Transverse colon (tissue), 4 donors: ENCODE results near the gene PRPF40B. TPM values are rescaled to one million over a fixed set of nuclear protein-coding genes. Genes with fewer than 3 reads are reported as not detected.

ENCODE experiments used
- DNase-seq: peaks from one replicate; pipeline ENCODE4 v3.0.0-alpha.2; 2019
- H3K27ac ChIP-seq, 4 donors: fragments of 200-600 bp; sonication (generic); 2 replicates each; pipeline ENCODE4 v1.5.1; 2016 to 2018; ENCODE audit warnings: inconsistent platforms in 4 of 4
- H3K27me3 ChIP-seq: fragments of 200-600 bp; sonication (generic); 2 replicates; pipeline ENCODE4 v1.5.1; 2017; ENCODE audit warnings: inconsistent platforms
- H3K36me3 ChIP-seq, 4 donors: fragments of 200-600 bp; sonication (generic); 2 replicates each; pipeline ENCODE4 v1.5.1; 2017 to 2019; ENCODE audit warnings: inconsistent platforms in 4 of 4
- H3K4me1 ChIP-seq, 4 donors: fragments of 200-600 bp; sonication (generic); 2 replicates each; pipeline ENCODE4 v1.5.1; 2017 to 2020; ENCODE audit warnings: inconsistent platforms in 4 of 4
- H3K4me3 ChIP-seq, 4 donors: fragments of 200-600 bp; sonication (generic); 1 replicate in 1 of 4; 2 replicates in 3 of 4; pipeline versions ENCODE4 v1.5.1 to v1.6.1; 2017 to 2019; ENCODE audit warnings: inconsistent platforms in 4 of 4
- H3K9me3 ChIP-seq, 2 donors: fragments of 200-600 bp; sonication (generic); 2 replicates each; pipeline ENCODE4 v1.5.1; 2017 to 2019; ENCODE audit warnings: inconsistent platforms in 2 of 2
- EP300 ChIP-seq: sonication (generic); formaldehyde crosslinking; IDR thresholded peaks from one replicate; pipeline ENCODE4 v1.6.1; 2017; ENCODE audit warnings: antibody characterized with exemption, low read depth
- POLR2A ChIP-seq: fragments of 450-650 bp; IDR thresholded peaks from one replicate; pipeline ENCODE4 v1.6.1; 2016; ENCODE audit warnings: antibody characterized with exemption, mild to moderate bottlenecking, moderate library complexity
- POLR2AphosphoS5 ChIP-seq, 3 donors: sonication (generic); formaldehyde crosslinking; IDR thresholded peaks; one replicate each; pipeline ENCODE4 v1.6.1; 2016; ENCODE audit warnings: antibody characterized with exemption in 3 of 3
- WGBS, 2 donors: methylation state at CpG; one replicate each; pipeline ENCODE4 v1.1.5; 2018; ENCODE audit warnings: low coverage in 1 of 2; 5-methylcytosine and 5-hydroxymethylcytosine counted together
- in situ Hi-C, 4 donors: fragments of 200-750 bp; cut with MboI; loops; one replicate each; pipeline versions ENCODE4 v1.15.0 to v1.15.1; 2017; ENCODE audit warnings: low sequenced_read_pairs in 3 of 4, low pct_ligation_motif_present in 1 of 4, low pct_unique_long_range_greater_than_20kb in 1 of 4
- intact Hi-C: fragments of 100-400 bp; cut with DNase I; formaldehyde crosslinking; loops from one replicate; pipeline ENCODE4 v1.15.1; 2023; ENCODE audit warnings: low total_unique reads
- total RNA-seq, 4 donors: library from RNA; depleted of rRNA; stranded (reverse); fragments of >200 nt; gene quantifications; one replicate each; pipeline ENCODE4 v1.1.0, GENCODE V29; 2016
- TF ChIP-seq, protein P1 (sequence below), 5 experiments: fragments of 200-600 bp in 3 of 5; fragments of 450-650 bp in 2 of 5; sonication (generic) in 3 of 5; IDR thresholded peaks; 1 replicate in 2 of 5; 2 replicates in 3 of 5; pipeline ENCODE4 v1.5.1; 2016 to 2017; ENCODE audit warnings: antibody characterized with exemption in 5 of 5, inconsistent platforms in 3 of 5, mild to moderate bottlenecking in 2 of 5, moderate library complexity in 1 of 5

The PRPF40B gene
- total RNA-seq, 4 donors from 2014 or later: 3.7 to 12.7 (median 8.7) TPM

DNA sequence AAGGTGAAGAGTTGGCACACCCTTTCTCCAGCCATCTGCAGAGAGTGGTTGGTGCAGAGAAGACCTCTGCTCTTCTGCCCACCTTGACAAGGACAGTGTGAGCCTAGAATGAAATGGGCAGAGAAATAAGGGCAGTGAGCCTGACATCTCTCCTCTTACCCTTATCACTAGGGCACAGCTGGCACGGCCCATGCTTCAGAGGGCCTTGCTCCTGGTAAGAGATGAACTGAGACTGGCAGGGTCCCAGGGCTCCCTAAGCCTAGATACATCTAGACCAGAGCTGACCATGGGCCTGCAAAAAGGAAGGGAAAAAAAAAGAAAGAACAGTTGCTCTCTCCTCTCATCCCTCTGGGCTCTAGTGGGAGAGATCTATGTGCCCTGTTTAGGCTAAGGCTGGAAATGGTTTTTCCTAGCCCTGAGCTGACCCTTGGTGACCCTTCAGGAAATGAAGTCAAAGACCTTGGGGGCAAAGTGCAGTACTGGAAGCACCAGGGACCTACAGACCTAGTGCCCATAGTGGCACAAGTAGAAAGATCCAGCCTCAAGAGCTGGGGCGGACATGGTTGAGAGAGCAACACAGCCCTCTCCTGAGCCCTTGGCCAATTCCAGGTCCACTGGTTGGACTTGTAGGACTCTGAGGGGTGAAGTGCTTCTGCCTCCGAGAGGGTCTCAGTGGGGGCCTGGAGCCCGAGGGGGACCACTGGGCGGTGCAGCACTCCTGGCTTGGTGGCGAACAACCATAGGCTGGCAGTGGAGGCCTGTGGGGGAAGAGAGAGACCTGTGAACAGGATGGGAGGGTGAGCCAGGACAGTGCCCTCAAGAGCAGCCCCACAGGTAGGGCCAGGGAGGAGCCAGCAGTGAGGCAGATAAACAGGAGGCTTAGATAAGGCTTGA is 22.0 kb downstream of the PRPF40B start:
- H3K4me1 ChIP-seq: peaks cover 0 to 7% (median 0%) of the 10 kb centered on the region in 4 donors
- 96% methylated on average over 6 of the region's 6 CpGs; no CpG with 5 or more reads in 1 of the 2 donors for whole genome bisulfite sequencing, 2 donors

GRCh38 chr12:49646331-49646830 is 23.0 kb downstream of the PRPF40B start:
- H3K27me3 ChIP-seq: no peaks in the 10 kb centered on the region
- no peak overlapping the region for H3K4me3 ChIP-seq
- no peaks in the 10 kb centered on the region for H3K9me3 ChIP-seq
- TF ChIP-seq EP300 (no peak), POLR2A (no peak), POLR2AphosphoS5 (IDR thresholded peaks at IDR 0.05) (no peak)
- TF ChIP-seq, protein P1, sequence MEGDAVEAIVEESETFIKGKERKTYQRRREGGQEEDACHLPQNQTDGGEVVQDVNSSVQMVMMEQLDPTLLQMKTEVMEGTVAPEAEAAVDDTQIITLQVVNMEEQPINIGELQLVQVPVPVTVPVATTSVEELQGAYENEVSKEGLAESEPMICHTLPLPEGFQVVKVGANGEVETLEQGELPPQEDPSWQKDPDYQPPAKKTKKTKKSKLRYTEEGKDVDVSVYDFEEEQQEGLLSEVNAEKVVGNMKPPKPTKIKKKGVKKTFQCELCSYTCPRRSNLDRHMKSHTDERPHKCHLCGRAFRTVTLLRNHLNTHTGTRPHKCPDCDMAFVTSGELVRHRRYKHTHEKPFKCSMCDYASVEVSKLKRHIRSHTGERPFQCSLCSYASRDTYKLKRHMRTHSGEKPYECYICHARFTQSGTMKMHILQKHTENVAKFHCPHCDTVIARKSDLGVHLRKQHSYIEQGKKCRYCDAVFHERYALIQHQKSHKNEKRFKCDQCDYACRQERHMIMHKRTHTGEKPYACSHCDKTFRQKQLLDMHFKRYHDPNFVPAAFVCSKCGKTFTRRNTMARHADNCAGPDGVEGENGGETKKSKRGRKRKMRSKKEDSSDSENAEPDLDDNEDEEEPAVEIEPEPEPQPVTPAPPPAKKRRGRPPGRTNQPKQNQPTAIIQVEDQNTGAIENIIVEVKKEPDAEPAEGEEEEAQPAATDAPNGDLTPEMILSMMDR (IDR thresholded peaks at IDR 0.05): no peak
- H3K36me3 ChIP-seq: no peaks in the 10 kb centered on the region
- in situ Hi-C loops (no loop called here), intact Hi-C loops (no loop called here)
- DNase-seq: no peak
- WGBS, 2 donors: 91 to 100% methylated on average over 2 to 7 of the region's 7 CpGs
- H3K27ac ChIP-seq: no peak overlapping the region
- peaks cover 0 to 7% (median 0%) of the 10 kb centered on the region in 4 donors for H3K4me1 ChIP-seq

More for the DNA sequence above, 22.0 kb downstream of the PRPF40B start:
- no peak overlapping the region for H3K4me3 ChIP-seq
- intact Hi-C loops (loop anchor here (2.0 kb wide), 1 partner anchor 61 kb away; the partner anchor contains the start of gene FMNL3), in situ Hi-C loops (no loop called here)
- no peaks in the 10 kb centered on the region for H3K36me3 ChIP-seq
- no peak for DNase-seq
- TF ChIP-seq POLR2AphosphoS5 (IDR thresholded peaks at IDR 0.05): no peak
- TF ChIP-seq, protein P1 (IDR thresholded peaks at IDR 0.05): no peak
- no peak for TF ChIP-seq POLR2A
- TF ChIP-seq EP300: no peak
- no peak overlapping the region for H3K27ac ChIP-seq
- no peaks in the 10 kb centered on the region for H3K9me3 ChIP-seq
- no peaks in the 10 kb centered on the region for H3K27me3 ChIP-seq

DNA sequence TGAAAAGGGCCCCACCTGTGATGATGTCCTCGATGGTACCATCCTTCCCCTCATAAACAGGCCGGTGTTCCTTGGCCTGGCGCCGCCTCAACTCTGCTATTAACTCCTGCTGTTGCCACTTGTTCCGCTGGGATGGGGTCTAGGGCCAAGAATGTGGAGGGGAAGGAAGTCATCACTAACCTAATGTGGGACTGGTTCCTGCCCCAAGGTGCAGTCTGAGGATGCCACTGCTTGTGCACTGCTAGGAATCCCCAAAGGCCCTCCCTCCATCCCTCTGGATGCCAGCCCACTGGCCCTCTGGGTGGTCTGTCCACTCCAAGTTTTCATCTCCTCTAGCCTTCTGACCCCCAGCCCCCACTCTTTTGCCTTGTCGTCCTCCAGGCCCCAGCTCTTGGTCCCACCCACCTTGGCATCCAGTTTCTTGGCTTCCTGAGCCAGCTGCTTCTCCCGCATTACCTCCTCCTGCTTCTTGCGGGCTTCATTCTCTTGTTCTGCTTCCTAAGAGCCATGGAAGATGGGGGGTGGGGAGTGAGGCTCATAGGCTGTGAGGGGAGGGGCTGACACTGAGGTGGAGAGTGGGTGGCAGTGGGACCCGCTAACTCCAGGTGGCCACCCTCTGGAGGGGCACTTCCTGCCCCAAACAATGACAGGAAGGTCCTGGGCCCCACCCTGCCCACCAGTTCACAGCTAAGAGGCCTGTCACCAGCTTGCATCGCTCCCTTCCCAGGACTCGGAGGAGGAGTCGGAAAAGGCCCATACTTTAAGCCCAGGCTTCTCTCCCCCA is 23.7 kb downstream of the PRPF40B start:
- in situ Hi-C loops: no loop called here

More for the DNA sequence above, 23.7 kb downstream of the PRPF40B start:
- TF ChIP-seq, protein P1 (IDR thresholded peaks at IDR 0.05): no peak
- TF ChIP-seq POLR2AphosphoS5 (IDR thresholded peaks at IDR 0.05) (no peak), POLR2A (no peak), EP300 (no peak)
- no peak overlapping the region for H3K4me3 ChIP-seq
- intact Hi-C loops: no loop called here
- no peaks in the 10 kb centered on the region for H3K36me3 ChIP-seq
- H3K27me3 ChIP-seq: no peaks in the 10 kb centered on the region
- no peak for DNase-seq
- WGBS, 2 donors: 41 to 83% methylated on average over 3 to 8 of the region's 12 CpGs
- H3K27ac ChIP-seq: peak overlapping the region in 2 of 4 donors; percentile 9 to 34
- peaks cover 0 to 7% (median 0%) of the 10 kb centered on the region in 4 donors for H3K4me1 ChIP-seq
- no peaks in the 10 kb centered on the region for H3K9me3 ChIP-seq
